ENCODE results near the gene RHBDL2.

DNA sequence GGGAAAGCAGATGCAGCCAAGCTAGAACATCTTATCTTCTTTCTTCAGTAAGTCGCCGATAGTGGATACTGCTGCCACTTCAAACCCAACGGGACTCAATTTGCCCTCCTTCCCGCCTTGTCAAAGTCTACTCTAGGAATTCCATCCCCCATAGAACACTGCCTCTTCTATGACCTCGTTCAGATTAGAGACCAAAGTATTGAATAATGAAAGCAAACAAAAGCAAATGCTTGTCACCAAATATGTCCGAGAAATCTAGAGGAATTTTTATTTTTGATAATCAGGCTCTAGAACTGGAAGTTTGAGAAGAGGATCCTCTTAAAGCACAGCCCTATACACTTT lies 81.2 kb downstream of the RHBDL2 start:
- TF ChIP-seq, protein P1, sequence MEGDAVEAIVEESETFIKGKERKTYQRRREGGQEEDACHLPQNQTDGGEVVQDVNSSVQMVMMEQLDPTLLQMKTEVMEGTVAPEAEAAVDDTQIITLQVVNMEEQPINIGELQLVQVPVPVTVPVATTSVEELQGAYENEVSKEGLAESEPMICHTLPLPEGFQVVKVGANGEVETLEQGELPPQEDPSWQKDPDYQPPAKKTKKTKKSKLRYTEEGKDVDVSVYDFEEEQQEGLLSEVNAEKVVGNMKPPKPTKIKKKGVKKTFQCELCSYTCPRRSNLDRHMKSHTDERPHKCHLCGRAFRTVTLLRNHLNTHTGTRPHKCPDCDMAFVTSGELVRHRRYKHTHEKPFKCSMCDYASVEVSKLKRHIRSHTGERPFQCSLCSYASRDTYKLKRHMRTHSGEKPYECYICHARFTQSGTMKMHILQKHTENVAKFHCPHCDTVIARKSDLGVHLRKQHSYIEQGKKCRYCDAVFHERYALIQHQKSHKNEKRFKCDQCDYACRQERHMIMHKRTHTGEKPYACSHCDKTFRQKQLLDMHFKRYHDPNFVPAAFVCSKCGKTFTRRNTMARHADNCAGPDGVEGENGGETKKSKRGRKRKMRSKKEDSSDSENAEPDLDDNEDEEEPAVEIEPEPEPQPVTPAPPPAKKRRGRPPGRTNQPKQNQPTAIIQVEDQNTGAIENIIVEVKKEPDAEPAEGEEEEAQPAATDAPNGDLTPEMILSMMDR (IDR thresholded peaks at IDR 0.05): no peak
- TF ChIP-seq POLR2AphosphoS5 (IDR thresholded peaks at IDR 0.05) (no peak), POLR2A (IDR thresholded peaks at IDR 0.05) (no peak), EP300 (IDR thresholded peaks at IDR 0.05) (no peak)
